Endothelial cell of umbilical vein (primary cell): ENCODE measurements around the gene ZNF792. TPM values are rescaled to one million over a fixed set of nuclear protein-coding genes. Genes with fewer than 3 reads are reported as not detected.
A peak's percentile ranks its signal among the peaks of the same experiment; 100 is the strongest.
"Not testable (repeated sequence)": the region's sequence is repeated elsewhere in the genome, so short reads cannot be mapped to it uniquely, and the experiment has no call there.

ENCODE experiments used
- BruUV-seq: library from RNA; stranded (reverse); fragments of 400-500 nt; replicated peaks from 2 replicates; lab custom pipeline; 2021; lab: Mats Ljungman, UMichigan
- CTCF ChIA-PET: fragments of 300-600, 350-600 bp; sonication (Branson Sonifier 250); formaldehyde crosslinking; loops from one replicate; lab custom pipeline; 2021; ENCODE audit warnings: antibody characterized with exemption, inconsistent platforms; lab: Charles Lee
- POLR2A ChIA-PET: fragments of 300-600, 350-600 bp; sonication (Branson Sonifier 250); formaldehyde crosslinking; loops from one replicate; lab custom pipeline; 2021; ENCODE audit warnings: antibody characterized with exemption, inconsistent platforms; lab: Charles Lee
- DNase-seq: peaks from one replicate; pipeline ENCODE4 v3.0.0-alpha.2; 2011; ENCODE audit warnings: low read depth, low spot score
- FAIRE-seq: peaks from 2 replicates; lab custom pipeline; 2011; peaks lifted over from hg19 to GRCh38; lab: Jason Lieb, UNC
- H2AFZ ChIP-seq: 2 replicates; pipeline ENCODE4 v1.6.0; 2012; ENCODE audit warnings: low read depth, low read length, control low read depth, inconsistent platforms
- H3K27ac ChIP-seq: 2 replicates; pipeline ENCODE4 v1.5.1; 2011; ENCODE audit warnings: low read depth, mild to moderate bottlenecking, control low read depth, low read length, moderate library complexity; ENCODE audit not compliant: insufficient read depth
- H3K27me3 ChIP-seq, 2 experiments: 2 replicates each; pipeline versions ENCODE4 v1.6.0 to v1.6.1; 2011; ENCODE audit warnings: low read length in 2 of 2, mixed read lengths in 1 of 2; ENCODE audit not compliant: control insufficient read depth in 2 of 2, insufficient read depth in 2 of 2
- H3K36me3 ChIP-seq, 2 experiments: 2 replicates in 1 of 2; 3 replicates in 1 of 2; pipeline ENCODE4 v1.5.1; 2011; ENCODE audit warnings: low read length in 2 of 2, mild to moderate bottlenecking in 1 of 2, moderate library complexity in 1 of 2; ENCODE audit not compliant: control insufficient read depth in 2 of 2, insufficient read depth in 2 of 2; ENCODE audit errors: extremely low read depth in 1 of 2
- H3K4me1 ChIP-seq: 3 replicates; pipeline ENCODE4 v1.5.1; 2011; ENCODE audit warnings: mild to moderate bottlenecking, low read length; ENCODE audit not compliant: control insufficient read depth, insufficient read depth; ENCODE audit errors: extremely low read depth
- H3K4me2 ChIP-seq: 2 replicates; pipeline ENCODE4 v1.6.1; 2011; ENCODE audit warnings: low read length, control low read depth, mixed read lengths; ENCODE audit not compliant: insufficient read depth
- H3K4me3 ChIP-seq, 3 experiments: fragments of 200-600 bp in 1 of 3; sonication (generic), shearing (Covaris generic) in 1 of 3; replicated peaks in 1 of 3; 2 replicates each; pipeline ENCODE4 v1.5.1; 2011 to 2016; ENCODE audit warnings: control low read depth in 3 of 3, low read length in 3 of 3, mild to moderate bottlenecking in 2 of 3, inconsistent platforms in 1 of 3, low read depth in 1 of 3, moderate library complexity in 1 of 3; ENCODE audit not compliant: insufficient read depth in 1 of 3
- H3K79me2 ChIP-seq: 2 replicates; pipeline ENCODE4 v1.6.0; 2012; ENCODE audit warnings: low read length, inconsistent platforms; ENCODE audit not compliant: control insufficient read depth, insufficient read depth
- H3K9ac ChIP-seq: replicated peaks from 2 replicates; pipeline ENCODE3; 2011; ENCODE audit warnings: low read length, control low read depth; ENCODE audit not compliant: insufficient read depth; ENCODE audit errors: extremely low read depth
- H3K9me1 ChIP-seq: replicated peaks from 3 replicates; pipeline ENCODE4 v1.6.0; 2011; ENCODE audit warnings: mild to moderate bottlenecking, low read length; ENCODE audit not compliant: control insufficient read depth, insufficient read depth; ENCODE audit errors: extremely low read depth
- H3K9me3 ChIP-seq: replicated peaks from 2 replicates; pipeline ENCODE4 v1.5.1; 2012; ENCODE audit warnings: low read length, inconsistent platforms; ENCODE audit not compliant: control insufficient read depth, insufficient read depth
- H4K20me1 ChIP-seq: replicated peaks from 2 replicates; pipeline ENCODE3; 2011; ENCODE audit warnings: mild to moderate bottlenecking, low read length; ENCODE audit not compliant: control insufficient read depth, insufficient read depth; ENCODE audit errors: extremely low read depth
- CTCF ChIP-seq, 2 donors: IDR thresholded peaks; 1 replicate in 1 of 2; 2 replicates in 1 of 2; pipeline ENCODE4 v1.5.1; 2011; ENCODE audit warnings: low read length in 2 of 2, mild to moderate bottlenecking in 2 of 2, moderate library complexity in 2 of 2, control low read depth in 1 of 2, inconsistent platforms in 1 of 2, low read depth in 1 of 2; ENCODE audit not compliant: insufficient read depth in 1 of 2; ENCODE audit errors: extremely low read depth in 1 of 2
- MAX ChIP-seq: IDR thresholded peaks from 2 replicates; pipeline ENCODE4 v1.6.1; 2011; ENCODE audit not compliant: insufficient read depth, insufficient read length
- MYC ChIP-seq: IDR thresholded peaks from one replicate; pipeline ENCODE4 v1.6.1; 2011; ENCODE audit warnings: mild to moderate bottlenecking, low read depth, low read length
- POLR2A ChIP-seq: IDR thresholded peaks from 2 replicates; pipeline ENCODE4 v1.6.1; 2012; ENCODE audit warnings: low read depth, mild to moderate bottlenecking, control low read depth, low read length
- POLR2AphosphoS5 ChIP-seq: IDR thresholded peaks from 2 replicates; pipeline ENCODE4 v1.6.1; 2012; ENCODE audit warnings: low read depth, mild to moderate bottlenecking, control low read depth, low read length, moderate library complexity; ENCODE audit not compliant: insufficient read depth
- dilution Hi-C: fragments of 300-500 bp; cut with MboI; formaldehyde crosslinking; loops from one replicate; pipeline ENCODE4 v1.15.0; 2019; ENCODE audit warnings: low sequenced_read_pairs; ENCODE audit not compliant: extremely low pct_ligation_motif_present
- intact Hi-C: fragments of 100-400 bp; cut with micrococcal nuclease; formaldehyde crosslinking; loops from one replicate; pipeline ENCODE4 v1.10.0; 2022
- polyA plus RNA-seq, 4 experiments: library from polyadenylated mRNA; depleted of rRNA in 3 of 4; stranded (reverse) in 3 of 4; unstranded in 1 of 4; fragments of >200 nt; gene quantifications; 2 replicates each; pipeline versions ENCODE4 v1.2.1 to v1.2.3, GENCODE V29; 2011 to 2012; ENCODE audit warnings: missing spikeins in 1 of 4
- total RNA-seq: library from RNA; stranded (reverse); gene quantifications from 2 replicates; pipeline ENCODE4 v1.2.3, GENCODE V29; 2021

Gene ZNF792
- total and polyA plus RNA-seq, 2 donors (not counting 3 experiments of a cell fraction or from before 2014, with no cell fraction given), result 11.3 to 19.8 TPM

GRCh38 chr19:34998224-34998623, 34.2 kb upstream of the ZNF792 start:
- FAIRE-seq, H3K27ac ChIP-seq, H3K9me3 ChIP-seq, H3K27me3 ChIP-seq, H2AFZ ChIP-seq, H3K9me1 ChIP-seq, intact Hi-C loops, POLR2A ChIA-PET, H3K9ac ChIP-seq, H3K4me2 ChIP-seq, H4K20me1 ChIP-seq, H3K36me3 ChIP-seq, dilution Hi-C loops, H3K4me3 ChIP-seq, BruUV-seq, DNase-seq: not testable (repeated sequence)
- peaks cover 25% of the 10 kb centered on the region for H3K79me2 ChIP-seq
- CTCF ChIA-PET, result interaction anchor here (2.0 kb wide), 1 partner anchor 13 kb away, joined by 6 read pairs; no protein-coding TSS in a partner anchor
- H3K4me1 ChIP-seq, result peaks cover 64% of the 10 kb centered on the region

GRCh38 chr19:34997071-34997617, 33.1 kb upstream of the ZNF792 start:
- dilution Hi-C loops (no loop called here), intact Hi-C loops (no loop called here)
- peak overlapping the region in 1 of 3 experiments; percentile 15 for H3K4me3 ChIP-seq
- no TSS peak for BruUV-seq
- H3K9me3 ChIP-seq, result no peaks in the 10 kb centered on the region
- H3K27ac ChIP-seq, result peak overlapping the region; percentile 57
- CTCF ChIA-PET, result interaction anchor here (1.1 to 2.0 kb wide), 2 partner anchors 12 to 24 kb away, joined by 4 to 6 read pairs; no protein-coding TSS in a partner anchor
- TF ChIP-seq CTCF (IDR thresholded peaks at IDR 0.05; ENCODE audit: extremely low read depth in 1 of 2, insufficient read depth in 1 of 2, low read depth in 1 of 2, low read length in 2 of 2) (no peak), MAX (no peak), MYC (no peak), POLR2A (no peak), POLR2AphosphoS5 (no peak)
- FAIRE-seq, result peak; percentile 92
- no peaks in the 10 kb centered on the region for H3K27me3 ChIP-seq
- H3K79me2 ChIP-seq, result peaks cover 16% of the 10 kb centered on the region
- peaks cover 55% of the 10 kb centered on the region for H3K4me1 ChIP-seq
- peak overlapping the region; percentile 57 for H3K4me2 ChIP-seq
- DNase-seq, result peak; percentile 82
- H4K20me1 ChIP-seq, result no peaks in the 10 kb centered on the region
- POLR2A ChIA-PET, result interaction anchor here (0.7 kb wide), 1 partner anchor 25 kb away, joined by 8 read pairs; no protein-coding TSS in a partner anchor
- no peaks in the 10 kb centered on the region for H3K36me3 ChIP-seq
- H3K9me1 ChIP-seq, result no peaks in the 10 kb centered on the region
- H2AFZ ChIP-seq, result peak overlapping the region; percentile 65
- no peak overlapping the region for H3K9ac ChIP-seq
